GM10847 (cell line): ENCODE measurements around the gene WDR81.

Experiments used
- POLR2A ChIP-seq: IDR thresholded peaks from 2 replicates; pipeline ENCODE4 v1.6.1; 2011; ENCODE audit not compliant: insufficient read length; ENCODE audit errors: extremely low read depth

Gene WDR81

GRCh38 chr17:1755827-1756262 is 31.3 kb downstream of the WDR81 start:
- TF ChIP-seq POLR2A, result no peak

GRCh38 chr17:1758807-1759206 is 34.3 kb downstream of the WDR81 start:
- no peak for TF ChIP-seq POLR2A

GRCh38 chr17:1759529-1759928 is 35.0 kb downstream of the WDR81 start:
- TF ChIP-seq POLR2A, result no peak

- no peak for TF ChIP-seq POLR2A
Measured at GRCh38 chr17:1762233-1762900, 37.9 kb downstream of the WDR81 start.

- no peak for TF ChIP-seq POLR2A
Measured at GRCh38 chr17:1762901-1763898, 38.7 kb downstream of the WDR81 start.

GRCh38 chr17:1764284-1764683 is 39.8 kb downstream of the WDR81 start:
- TF ChIP-seq POLR2A, result no peak

- TF ChIP-seq POLR2A, result no peak
Measured at GRCh38 chr17:1765576-1765975, 41.1 kb downstream of the WDR81 start.

- TF ChIP-seq POLR2A, result no peak
Measured at GRCh38 chr17:1766382-1767135, 42.1 kb downstream of the WDR81 start.

- TF ChIP-seq POLR2A, result no peak
Measured at GRCh38 chr17:1767358-1767757, 42.9 kb downstream of the WDR81 start.

- no peak for TF ChIP-seq POLR2A
Measured at GRCh38 chr17:1769822-1770477, 45.4 kb downstream of the WDR81 start.

GRCh38 chr17:1773696-1774181 is 49.2 kb downstream of the WDR81 start:
- no peak for TF ChIP-seq POLR2A

- no peak for TF ChIP-seq POLR2A
Measured at GRCh38 chr17:1774390-1775176, 50.1 kb downstream of the WDR81 start.

GRCh38 chr17:1776328-1776727 is 51.8 kb downstream of the WDR81 start:
- no peak for TF ChIP-seq POLR2A

- TF ChIP-seq POLR2A, result no peak
Measured at GRCh38 chr17:1776857-1777256, 52.4 kb downstream of the WDR81 start.
